IPS-20b (cell line): Measurements from ENCODE around the gene EPS8L3.

ENCODE experiments used
- H3K27ac ChIP-seq: one replicate; pipeline ENCODE4 v1.5.1; 2013; ENCODE audit warnings: low read length
- H3K27me3 ChIP-seq: 2 replicates; pipeline ENCODE4 v1.6.1; 2013; ENCODE audit warnings: mild to moderate bottlenecking, low read length, inconsistent platforms; ENCODE audit not compliant: insufficient read depth
- H3K36me3 ChIP-seq: 2 replicates; pipeline ENCODE4 v1.6.1; 2013; ENCODE audit warnings: low read depth, mild to moderate bottlenecking, inconsistent platforms, low read length, moderate library complexity; ENCODE audit not compliant: insufficient read depth
- H3K4me1 ChIP-seq: 2 replicates; pipeline ENCODE4 v1.6.1; 2013; ENCODE audit warnings: mild to moderate bottlenecking, control low read depth, inconsistent platforms, low read length, moderate library complexity; ENCODE audit not compliant: insufficient read depth
- H3K4me3 ChIP-seq: 2 replicates; pipeline ENCODE4 v1.5.1; 2013; ENCODE audit warnings: mild to moderate bottlenecking, low read length, inconsistent platforms
- H3K9ac ChIP-seq: 2 replicates; pipeline ENCODE4 v1.6.1; 2013; ENCODE audit warnings: low read depth, mild to moderate bottlenecking, inconsistent platforms, low read length, moderate library complexity
- H3K9me3 ChIP-seq: 2 replicates; pipeline ENCODE4 v1.6.1; 2013; ENCODE audit warnings: mild to moderate bottlenecking, low read depth, low read length, inconsistent platforms; ENCODE audit not compliant: insufficient read depth

EPS8L3 gene

DNA sequence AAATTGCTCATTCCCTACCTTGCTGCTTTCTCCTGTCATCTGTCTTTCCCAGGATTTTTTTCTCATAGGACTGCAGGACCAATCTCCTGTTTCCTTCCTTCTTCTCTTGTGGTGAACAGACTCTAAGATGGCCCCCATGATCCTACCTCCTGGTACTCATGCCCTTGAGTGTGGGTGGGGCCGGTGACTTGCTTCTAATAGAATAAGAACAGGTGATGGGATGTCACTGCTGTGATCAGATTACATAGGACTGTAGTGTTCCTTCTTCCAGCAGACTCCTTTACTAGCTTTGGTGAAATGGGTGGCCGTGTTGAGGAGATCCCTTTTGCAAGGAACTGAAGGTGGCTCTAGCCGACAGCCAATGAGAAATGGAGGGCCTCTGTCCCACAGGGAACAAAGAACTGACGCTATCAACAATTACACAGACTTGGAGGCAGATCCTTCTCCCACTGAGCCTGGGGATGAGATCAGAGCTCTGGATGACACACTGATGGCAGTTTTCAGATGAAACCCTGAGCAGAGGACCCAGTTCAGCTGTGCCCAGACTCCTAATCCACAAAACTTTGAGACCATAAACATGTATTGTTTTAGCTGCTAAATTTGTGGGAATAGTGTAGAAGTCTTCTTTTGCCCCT is 30.4 kb downstream of the EPS8L3 start:
- no peak overlapping the region for H3K4me3 ChIP-seq
- H3K9me3 ChIP-seq, result no peaks in the 10 kb centered on the region
- H3K27ac ChIP-seq, result no peak overlapping the region
- H3K36me3 ChIP-seq, result no peaks in the 10 kb centered on the region
- H3K9ac ChIP-seq, result no peak overlapping the region
- no peaks in the 10 kb centered on the region for H3K4me1 ChIP-seq
- H3K27me3 ChIP-seq, result peaks cover 19% of the 10 kb centered on the region

DNA sequence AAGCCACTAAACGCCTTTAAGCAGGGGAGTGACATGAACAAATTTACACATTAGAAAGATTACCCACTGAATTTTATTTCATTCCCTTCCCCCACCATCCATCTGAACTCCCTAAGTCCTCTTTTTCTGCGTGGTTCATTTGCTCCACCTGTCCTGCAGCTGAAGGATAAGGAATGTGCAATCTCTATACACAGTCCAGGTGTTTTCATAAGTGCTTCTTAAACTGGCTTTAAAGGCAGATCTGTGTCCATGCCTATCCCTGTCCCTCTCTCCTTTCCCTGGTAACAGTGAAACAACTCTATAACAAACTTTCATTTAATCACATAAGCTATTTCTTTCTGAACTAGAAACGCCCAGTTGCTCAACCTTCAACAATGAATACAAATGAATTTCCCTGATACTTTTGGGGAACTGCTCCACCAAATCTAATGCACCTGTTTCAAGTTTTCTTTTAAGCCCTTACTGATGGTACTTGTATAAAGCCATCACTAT is 31.3 kb downstream of the EPS8L3 start:
- Histone ChIP-seq H3K36me3 (no peaks in the 10 kb centered on the region), H3K27ac (no peak overlapping the region), H3K9ac (no peak overlapping the region)

DNA sequence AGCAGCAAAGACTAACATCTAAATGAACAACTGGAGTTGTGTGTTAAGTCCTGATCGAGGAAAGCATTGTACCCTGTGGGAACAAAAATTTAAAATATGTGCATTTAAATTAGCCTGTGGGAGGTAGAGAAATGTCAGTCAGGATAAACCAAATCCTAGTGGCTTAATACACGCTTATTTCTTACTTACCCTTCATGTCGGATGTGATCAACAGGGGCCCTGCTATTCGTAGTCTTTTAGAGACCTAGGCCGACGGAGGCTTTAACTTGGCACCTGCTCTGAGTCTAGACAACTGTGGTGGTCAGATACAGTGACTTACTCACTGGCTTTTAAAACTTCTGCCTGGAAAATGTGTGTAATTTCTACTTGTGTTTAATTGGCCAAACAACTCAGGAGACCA is 33.1 kb downstream of the EPS8L3 start:
- no peaks in the 10 kb centered on the region; the same call in 1 of the 2 replicates for H3K27me3 ChIP-seq
- H3K4me3 ChIP-seq, result no peak overlapping the region
- no peak overlapping the region for H3K9ac ChIP-seq
- peaks cover 10% of the 10 kb centered on the region; the same call in 1 of the 2 replicates for H3K9me3 ChIP-seq
- H3K36me3 ChIP-seq, result no peaks in the 10 kb centered on the region
- H3K4me1 ChIP-seq, result no peaks in the 10 kb centered on the region
- no peak overlapping the region for H3K27ac ChIP-seq

More for the DNA sequence above, 31.3 kb downstream of the EPS8L3 start:
- Histone ChIP-seq H3K4me3 (no peak overlapping the region), H3K4me1 (no peaks in the 10 kb centered on the region), H3K9me3 (no peaks in the 10 kb centered on the region), H3K27me3 (peaks cover 10% of the 10 kb centered on the region)

DNA sequence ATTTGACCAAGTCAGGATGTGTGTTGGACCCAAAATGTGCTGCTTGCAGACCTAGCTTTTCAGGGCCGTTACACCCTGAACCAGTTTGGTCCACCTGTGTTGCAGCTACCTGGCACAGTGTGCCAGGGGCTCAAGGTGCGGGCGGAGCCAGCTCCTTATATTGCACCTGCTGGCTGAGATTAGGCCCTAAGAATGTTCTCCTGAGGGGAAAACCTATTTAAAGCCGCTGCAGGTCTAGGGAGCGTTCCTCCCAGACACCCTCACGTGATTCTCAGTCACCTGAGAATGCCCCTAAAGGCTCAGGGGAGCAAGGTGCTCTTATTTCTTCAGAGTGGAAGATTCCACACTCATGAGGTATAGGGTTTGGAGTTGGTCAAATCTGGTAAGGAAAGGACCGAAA is 34.9 kb downstream of the EPS8L3 start:
- Histone ChIP-seq H3K9ac (no peak overlapping the region), H3K9me3 (peaks cover 10% of the 10 kb centered on the region; the same call in 1 of the 2 replicates), H3K4me1 (no peaks in the 10 kb centered on the region), H3K27ac (no peak overlapping the region), H3K27me3 (no peaks in the 10 kb centered on the region; the same call in 1 of the 2 replicates), H3K4me3 (no peak overlapping the region), H3K36me3 (no peaks in the 10 kb centered on the region)

DNA sequence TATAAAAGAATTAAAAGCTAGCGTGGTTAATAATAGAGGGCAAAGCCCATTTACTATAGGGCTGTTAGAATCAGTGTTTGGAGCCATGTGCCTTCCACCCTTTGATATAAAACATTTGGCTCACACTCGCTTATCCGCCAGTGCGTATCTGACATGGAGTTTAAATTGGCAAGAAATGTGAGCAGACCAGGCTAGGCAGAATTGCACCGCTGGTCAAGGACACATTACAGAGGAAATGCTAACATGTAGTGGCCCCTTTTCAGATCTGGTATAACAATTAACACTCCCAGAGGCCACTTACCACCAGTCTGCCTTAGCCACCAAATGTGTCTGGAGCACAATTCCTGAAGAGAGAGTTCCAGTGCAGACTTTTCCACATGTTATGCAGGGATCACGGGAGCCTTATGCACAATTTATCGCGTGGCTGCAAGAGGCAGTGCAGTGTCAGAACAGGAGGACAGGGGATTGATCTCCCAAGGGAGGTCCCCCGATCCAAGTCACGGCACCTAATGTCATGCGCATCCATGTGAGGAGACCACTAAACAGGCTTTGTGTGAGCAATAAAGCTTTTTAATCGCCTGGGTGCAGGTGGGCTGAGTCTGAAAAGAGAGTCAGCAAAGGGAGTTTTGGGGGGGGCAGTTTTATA is 36.9 kb downstream of the EPS8L3 start:
- H3K27me3 ChIP-seq, result no peaks in the 10 kb centered on the region
- no peak overlapping the region for H3K27ac ChIP-seq
- H3K9me3 ChIP-seq, result peaks cover 10% of the 10 kb centered on the region; the same call in 1 of the 2 replicates
- H3K9ac ChIP-seq, result no peak overlapping the region
- no peaks in the 10 kb centered on the region for H3K4me1 ChIP-seq
- no peak overlapping the region for H3K4me3 ChIP-seq
- H3K36me3 ChIP-seq, result no peaks in the 10 kb centered on the region

DNA sequence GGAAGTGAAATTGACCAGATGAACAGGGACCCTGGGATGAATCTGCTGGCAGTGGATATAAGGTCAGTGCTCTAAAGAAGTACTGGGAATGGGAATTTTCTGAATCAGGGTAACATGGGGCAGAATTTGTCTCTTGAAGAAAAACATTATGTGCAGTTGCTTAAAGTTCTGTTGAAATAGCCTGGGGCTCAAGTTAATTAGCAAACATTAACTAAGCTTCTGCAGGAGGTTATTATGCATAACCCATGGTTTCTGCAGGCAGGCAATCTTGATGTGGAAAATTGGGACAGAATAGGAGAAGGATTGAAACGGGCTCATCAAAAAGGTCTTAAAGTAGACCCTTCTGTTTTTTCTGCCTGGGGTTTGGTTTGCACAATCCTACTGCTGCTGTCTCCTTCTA is 37.7 kb downstream of the EPS8L3 start:
- H3K27ac ChIP-seq, result no peak overlapping the region
- H3K9ac ChIP-seq, result no peak overlapping the region
- H3K27me3 ChIP-seq, result no peaks in the 10 kb centered on the region
- peaks cover 10% of the 10 kb centered on the region; the same call in 1 of the 2 replicates for H3K9me3 ChIP-seq
- no peaks in the 10 kb centered on the region for H3K36me3 ChIP-seq
- no peak overlapping the region for H3K4me3 ChIP-seq
- H3K4me1 ChIP-seq, result no peaks in the 10 kb centered on the region

DNA sequence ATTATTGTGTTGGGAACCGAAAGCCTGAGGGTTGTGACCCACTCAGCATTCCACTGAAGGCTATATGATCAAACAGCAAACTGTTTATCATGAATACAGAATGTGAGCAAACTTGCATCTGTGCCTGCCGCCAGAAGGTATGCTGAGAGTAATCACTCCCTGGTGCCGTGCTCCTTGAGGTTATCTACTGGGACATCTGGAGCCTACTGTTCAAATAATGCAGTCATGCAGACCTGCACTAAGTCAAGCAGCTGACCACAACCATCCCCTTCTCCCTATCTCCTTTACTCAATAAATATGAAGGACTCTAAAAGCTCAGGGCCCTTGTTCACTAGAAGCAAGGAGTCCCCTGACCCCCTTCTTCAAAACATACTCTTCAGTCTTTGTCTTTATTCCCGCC is 38.2 kb downstream of the EPS8L3 start:
- H3K4me3 ChIP-seq, result no peak overlapping the region
- no peaks in the 10 kb centered on the region for H3K4me1 ChIP-seq
- H3K36me3 ChIP-seq, result no peaks in the 10 kb centered on the region
- no peak overlapping the region for H3K9ac ChIP-seq
- peaks cover 10% of the 10 kb centered on the region; the same call in 1 of the 2 replicates for H3K9me3 ChIP-seq
- H3K27me3 ChIP-seq, result no peaks in the 10 kb centered on the region
- no peak overlapping the region for H3K27ac ChIP-seq

DNA sequence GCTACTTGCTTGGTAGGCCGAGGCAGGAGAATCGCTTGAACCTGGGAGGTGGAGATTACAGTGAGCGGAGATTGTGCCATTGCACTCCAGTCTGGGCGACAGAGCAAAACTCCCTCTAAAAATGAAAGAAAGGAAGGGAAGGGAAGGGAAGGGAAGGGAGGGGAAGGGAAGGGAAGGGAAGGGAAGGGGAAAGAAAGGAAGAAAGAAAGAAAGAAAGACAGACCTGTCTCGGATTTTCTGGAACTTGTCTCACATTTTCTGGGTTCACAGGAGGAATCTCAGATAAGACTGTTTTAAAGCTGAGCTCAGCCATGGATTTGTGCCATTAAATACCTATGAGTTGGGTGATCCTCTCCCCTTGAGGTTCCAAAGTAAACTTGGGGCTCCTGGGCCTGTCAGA is 38.8 kb downstream of the EPS8L3 start:
- Histone ChIP-seq H3K27ac (no peak overlapping the region), H3K9ac (no peak overlapping the region), H3K27me3 (no peaks in the 10 kb centered on the region), H3K36me3 (no peaks in the 10 kb centered on the region), H3K4me1 (no peaks in the 10 kb centered on the region), H3K4me3 (no peak overlapping the region), H3K9me3 (peaks cover 10% of the 10 kb centered on the region; the same call in 1 of the 2 replicates)

DNA sequence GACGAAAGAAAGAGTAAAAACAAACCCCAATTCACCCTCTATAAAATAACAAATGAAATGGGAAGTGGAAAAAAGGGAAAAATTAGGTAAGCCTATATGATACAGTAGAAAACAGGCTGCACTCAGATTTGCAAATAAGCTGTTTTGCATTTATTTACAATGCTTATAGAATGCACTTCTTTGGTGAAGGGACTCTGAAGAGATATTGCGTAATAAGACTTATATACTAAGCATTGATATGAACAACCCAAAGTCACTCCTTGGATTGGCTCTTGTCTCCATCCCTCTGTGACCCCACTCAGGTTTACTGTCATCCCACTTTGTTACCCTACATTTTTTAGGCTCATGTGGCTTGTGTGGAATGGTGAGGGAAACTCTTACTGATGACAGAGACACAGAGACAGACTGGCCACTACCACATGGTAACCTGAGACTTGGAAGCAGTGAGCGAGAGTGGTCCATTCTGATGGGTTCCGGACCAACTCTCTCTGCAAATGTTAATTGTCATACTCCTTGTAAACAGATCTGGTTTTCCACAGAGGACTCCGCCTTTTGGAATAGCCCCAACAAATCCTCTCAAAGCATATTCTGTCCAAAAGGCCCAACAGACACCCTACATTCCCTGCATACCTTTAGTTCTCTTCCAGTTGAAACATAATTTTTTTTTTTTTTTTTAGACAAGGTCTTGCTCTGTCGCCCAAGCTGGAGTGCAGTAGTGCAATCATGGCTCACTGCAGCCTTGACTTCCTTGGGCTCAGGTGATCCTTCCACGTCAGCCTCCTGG is 40.6 kb downstream of the EPS8L3 start:
- Histone ChIP-seq H3K27me3 (no peaks in the 10 kb centered on the region), H3K4me1 (no peaks in the 10 kb centered on the region), H3K36me3 (no peaks in the 10 kb centered on the region), H3K9me3 (peaks cover 10% of the 10 kb centered on the region; the same call in 1 of the 2 replicates), H3K27ac (no peak overlapping the region), H3K9ac (no peak overlapping the region), H3K4me3 (no peak overlapping the region)

DNA sequence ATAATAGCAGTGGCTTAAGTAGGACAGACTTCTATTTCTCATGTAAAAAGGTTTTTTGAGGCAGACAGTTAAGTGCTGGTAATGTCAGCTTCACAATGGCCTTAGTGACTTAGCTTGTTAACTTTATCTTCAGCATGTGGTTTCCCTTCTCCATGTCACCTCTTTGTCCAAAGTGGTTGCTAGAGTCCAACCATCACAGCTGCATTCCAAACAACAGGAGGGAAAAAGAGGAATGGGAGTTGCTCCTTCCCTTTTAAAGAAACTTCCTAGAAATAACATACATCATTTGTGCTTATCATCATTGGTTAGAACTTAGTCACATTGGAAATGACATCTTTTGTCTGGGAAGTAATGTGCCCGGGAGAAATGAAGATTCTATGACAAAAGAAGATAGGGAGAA is 41.8 kb downstream of the EPS8L3 start:
- H3K4me1 ChIP-seq, result no peaks in the 10 kb centered on the region

DNA sequence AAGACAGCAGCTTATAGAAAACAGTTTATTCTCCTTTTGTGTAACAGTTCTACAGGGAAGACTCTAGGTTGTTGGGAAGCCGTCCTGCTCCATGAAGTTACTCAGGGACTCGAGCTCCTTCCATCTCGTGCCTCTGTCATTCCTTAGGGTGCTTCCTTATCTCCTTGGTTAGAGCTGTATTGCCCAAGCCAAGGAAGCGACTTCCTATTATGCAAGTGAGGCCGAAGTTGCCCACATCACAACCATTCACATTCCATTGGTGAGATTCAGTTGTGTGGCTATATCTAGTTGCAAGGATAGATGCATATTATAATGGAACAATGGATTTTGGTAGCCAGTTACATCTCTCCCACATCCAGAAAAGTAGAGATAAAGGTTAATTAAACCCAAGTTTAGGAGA is 42.7 kb downstream of the EPS8L3 start:
- no peak overlapping the region for H3K27ac ChIP-seq
- H3K4me1 ChIP-seq, result no peaks in the 10 kb centered on the region
- H3K27me3 ChIP-seq, result no peaks in the 10 kb centered on the region

More for the DNA sequence above, 41.8 kb downstream of the EPS8L3 start:
- Histone ChIP-seq H3K27ac (no peak overlapping the region), H3K36me3 (no peaks in the 10 kb centered on the region), H3K27me3 (no peaks in the 10 kb centered on the region), H3K9me3 (peaks cover 8% of the 10 kb centered on the region; the same call in 1 of the 2 replicates), H3K9ac (no peak overlapping the region), H3K4me3 (no peak overlapping the region)

More for the DNA sequence above, 42.7 kb downstream of the EPS8L3 start:
- H3K9ac ChIP-seq, result no peak overlapping the region
- H3K9me3 ChIP-seq, result peaks cover 2% of the 10 kb centered on the region; the same call in 1 of the 2 replicates
- no peak overlapping the region for H3K4me3 ChIP-seq
- H3K36me3 ChIP-seq, result no peaks in the 10 kb centered on the region
